H9 (cell line): Measurements from ENCODE around the gene STARD9. TPM values are rescaled to one million over a fixed set of nuclear protein-coding genes. Genes with fewer than 3 reads are reported as not detected.

Experiments used
- DNase-seq: peaks from one replicate; pipeline ENCODE4 v3.0.0-alpha.2; 2017
- H2AFZ ChIP-seq: one replicate; pipeline ENCODE4 v1.6.1; 2013; ENCODE audit warnings: mild to moderate bottlenecking, low read length, control low read depth, moderate library complexity
- H2AK5ac ChIP-seq: 2 replicates; pipeline ENCODE4 v1.6.1; 2013; ENCODE audit warnings: low read length, control low read depth, mixed read lengths; ENCODE audit not compliant: insufficient read length
- H2BK120ac ChIP-seq: one replicate; pipeline ENCODE4 v1.6.1; 2013; ENCODE audit warnings: low read depth, mild to moderate bottlenecking, low read length, control low read depth, inconsistent platforms; ENCODE audit not compliant: poor library complexity, severe bottlenecking
- H2BK12ac ChIP-seq: 2 replicates; pipeline ENCODE4 v1.6.1; 2013; ENCODE audit warnings: low read length, control low read depth, mixed read lengths, low read depth; ENCODE audit not compliant: insufficient read length
- H2BK15ac ChIP-seq: 2 replicates; pipeline ENCODE4 v1.6.1; 2013; ENCODE audit warnings: low read depth, low read length, control low read depth
- H2BK20ac ChIP-seq: one replicate; pipeline ENCODE4 v1.6.1; 2013; ENCODE audit warnings: low read depth, mild to moderate bottlenecking, low read length, control low read depth, inconsistent platforms; ENCODE audit not compliant: poor library complexity, severe bottlenecking
- H2BK5ac ChIP-seq: 2 replicates; pipeline ENCODE4 v1.6.1; 2013; ENCODE audit warnings: low read length, control low read depth, mixed read lengths; ENCODE audit not compliant: insufficient read length
- H3K14ac ChIP-seq: 2 replicates; pipeline ENCODE4 v1.6.1; 2013; ENCODE audit warnings: low read length, control low read depth; ENCODE audit not compliant: insufficient read depth
- H3K18ac ChIP-seq: 2 replicates; pipeline ENCODE4 v1.6.1; 2013; ENCODE audit warnings: low read depth, mild to moderate bottlenecking, mixed read lengths, low read length, control low read depth; ENCODE audit not compliant: insufficient read length
- H3K23ac ChIP-seq: 2 replicates; pipeline ENCODE4 v1.6.1; 2013; ENCODE audit warnings: low read length, control low read depth, mixed read lengths, low read depth; ENCODE audit not compliant: insufficient read length
- H3K23me2 ChIP-seq: 2 replicates; pipeline ENCODE4 v1.6.1; 2013; ENCODE audit warnings: low read depth, mild to moderate bottlenecking, mixed read lengths, low read length, control low read depth; ENCODE audit not compliant: insufficient read length, poor library complexity, severe bottlenecking
- H3K27ac ChIP-seq: 2 replicates; pipeline ENCODE4 v1.5.1; 2013; ENCODE audit warnings: low read length, control low read depth, mixed read lengths, low read depth; ENCODE audit not compliant: insufficient read length
- H3K27me3 ChIP-seq: 2 replicates; pipeline ENCODE4 v1.6.1; 2013; ENCODE audit warnings: low read length, control low read depth, inconsistent platforms; ENCODE audit not compliant: insufficient read depth
- H3K4ac ChIP-seq: 2 replicates; pipeline ENCODE4 v1.6.1; 2013; ENCODE audit warnings: low read depth, mild to moderate bottlenecking, control low read depth, inconsistent platforms, low read length, moderate library complexity
- H3K4me1 ChIP-seq: 2 replicates; pipeline ENCODE4 v1.6.1; 2013; ENCODE audit warnings: low read length, control low read depth, inconsistent platforms; ENCODE audit not compliant: insufficient read depth
- H3K4me2 ChIP-seq: 2 replicates; pipeline ENCODE4 v1.6.1; 2013; ENCODE audit warnings: low read length, control low read depth, mixed read lengths; ENCODE audit not compliant: insufficient read length, insufficient read depth
- H3K56ac ChIP-seq: 2 replicates; pipeline ENCODE4 v1.6.1; 2013; ENCODE audit warnings: low read depth, mild to moderate bottlenecking, mixed read lengths, low read length, control low read depth; ENCODE audit not compliant: insufficient read length
- H3K79me1 ChIP-seq: 2 replicates; pipeline ENCODE4 v1.6.1; 2013; ENCODE audit warnings: low read depth, mild to moderate bottlenecking, moderate library complexity, low read length, control low read depth, inconsistent platforms; ENCODE audit not compliant: insufficient read depth, poor library complexity, severe bottlenecking
- H3K79me2 ChIP-seq: 2 replicates; pipeline ENCODE4 v1.6.1; 2013; ENCODE audit warnings: low read length, control low read depth, inconsistent platforms; ENCODE audit not compliant: insufficient read depth
- H3K9ac ChIP-seq: 2 replicates; pipeline ENCODE4 v1.6.1; 2013; ENCODE audit warnings: low read length, control low read depth, mixed read lengths; ENCODE audit not compliant: insufficient read length; ENCODE audit errors: extremely low read depth
- H3K9me3 ChIP-seq: one replicate; pipeline ENCODE4 v1.6.1; 2013; ENCODE audit warnings: low read depth, low read length, inconsistent platforms; ENCODE audit not compliant: control insufficient read depth
- H3T11ph ChIP-seq: one replicate; pipeline ENCODE4 v1.6.1; 2013; ENCODE audit warnings: mild to moderate bottlenecking, low read length, control low read depth, inconsistent platforms
- H4K20me1 ChIP-seq: one replicate; pipeline ENCODE4 v1.6.1; 2013; ENCODE audit not compliant: control insufficient read depth, insufficient read length, insufficient read depth
- H4K5ac ChIP-seq: 2 replicates; pipeline ENCODE4 v1.6.1; 2013; ENCODE audit warnings: low read depth, mild to moderate bottlenecking, mixed read lengths, low read length, control low read depth; ENCODE audit not compliant: insufficient read length
- H4K8ac ChIP-seq: replicated peaks from 2 replicates; pipeline ENCODE4 v1.6.1; 2013; ENCODE audit warnings: low read length, control low read depth, mixed read lengths, low read depth; ENCODE audit not compliant: insufficient read length
- H4K91ac ChIP-seq: 2 replicates; pipeline ENCODE4 v1.6.1; 2013; ENCODE audit warnings: low read depth, mild to moderate bottlenecking, moderate library complexity, mixed read lengths, low read length, control low read depth; ENCODE audit not compliant: insufficient read length
- H3K27ac Mint-ChIP-seq, 3 experiments: 2 replicates in 2 of 3; 3 replicates in 1 of 3; pipeline ENCODE4 v1.8.0; 2020 to 2021; ENCODE audit warnings: mixed read lengths in 3 of 3, mild to moderate bottlenecking in 1 of 3, moderate library complexity in 1 of 3
- H3K27me3 Mint-ChIP-seq: 2 replicates; pipeline ENCODE4 v1.8.0; 2021; ENCODE audit warnings: low read depth, mild to moderate bottlenecking, moderate library complexity, mixed read lengths
- H3K36me3 Mint-ChIP-seq, 3 experiments: 2 replicates in 2 of 3; 3 replicates in 1 of 3; pipeline ENCODE4 v1.8.0; 2020 to 2021; ENCODE audit warnings: low read depth in 3 of 3, mixed read lengths in 3 of 3; ENCODE audit not compliant: insufficient read depth in 1 of 3
- H3K4me1 Mint-ChIP-seq, 2 experiments: 2 replicates each; pipeline ENCODE4 v1.8.0; 2020; ENCODE audit warnings: mixed read lengths in 2 of 2
- H3K4me3 Mint-ChIP-seq, 2 experiments: 2 replicates in 1 of 2; 3 replicates in 1 of 2; pipeline ENCODE4 v1.8.0; 2020 to 2021; ENCODE audit warnings: mild to moderate bottlenecking in 2 of 2, mixed read lengths in 2 of 2, moderate library complexity in 1 of 2
- H3K9me3 Mint-ChIP-seq, 2 experiments: 2 replicates in 1 of 2; 3 replicates in 1 of 2; pipeline ENCODE4 v1.8.0; 2020; ENCODE audit warnings: mild to moderate bottlenecking in 2 of 2, mixed read lengths in 2 of 2, moderate library complexity in 1 of 2
- WGBS: extraction: QIAGEN DNeasy Blood & Tissue Kit; methylation state at CpG from one replicate; pipeline ENCODE4 v1.1.7; 2013; ENCODE audit warnings: missing lambda C conversion rate, low lambda C conversion rate, mixed read lengths; ENCODE audit not compliant: insufficient read length; ENCODE audit errors: extremely low coverage; 5-methylcytosine and 5-hydroxymethylcytosine counted together
- total RNA-seq: library from RNA; stranded (reverse); gene quantifications from 2 replicates; pipeline ENCODE4 v1.2.1, GENCODE V29; 2021
- TF ChIP-seq, protein P1 (sequence below): fragments of 200-600 bp; sonication (generic); conservative IDR thresholded peaks from 3 replicates; pipeline ENCODE4 v1.8.0; 2021; ENCODE audit warnings: antibody characterized with exemption, mild to moderate bottlenecking

STARD9 gene
- total RNA-seq, 1 experiment from 2014 or later = 6.9 TPM

- no peak overlapping the region for H2AFZ ChIP-seq
- no peak overlapping the region for H3K18ac ChIP-seq
- H2BK20ac ChIP-seq = no peak overlapping the region
- H3K36me3 Mint-ChIP-seq = peaks cover 0 to 14% (median 2%) of the 10 kb centered on the region in 3 experiments; a peak in 2 of 7 replicates
- no peak overlapping the region for H2AK5ac ChIP-seq
- H4K8ac ChIP-seq = no peak overlapping the region
- no peaks in the 10 kb centered on the region for H3K9me3 ChIP-seq
- peaks cover 0 to 3% of the 10 kb centered on the region in 2 experiments; a peak in 1 of 4 replicates for H3K4me1 Mint-ChIP-seq
- no peak overlapping the region for H3K27ac ChIP-seq
- H3K23ac ChIP-seq = no peak overlapping the region
- no peak overlapping the region for H3K9ac ChIP-seq
- H3K27me3 Mint-ChIP-seq = no peaks in the 10 kb centered on the region
- no peaks in the 10 kb centered on the region for H3K23me2 ChIP-seq
- H3T11ph ChIP-seq = no peak overlapping the region
- no peak overlapping the region for H2BK12ac ChIP-seq
- H4K5ac ChIP-seq = no peak overlapping the region
- no peak overlapping the region for H2BK5ac ChIP-seq
- H3K56ac ChIP-seq = no peak overlapping the region
- no peak overlapping the region for H2BK15ac ChIP-seq
- no peak for DNase-seq
- no peaks in the 10 kb centered on the region for H3K27me3 ChIP-seq
- H2BK120ac ChIP-seq = no peak overlapping the region
- no peak overlapping the region for H3K14ac ChIP-seq
- H4K91ac ChIP-seq = no peak overlapping the region
- no peaks in the 10 kb centered on the region for H3K4me1 ChIP-seq
- WGBS = no CpG with 5 or more reads among the region's 6 CpGs
- no peaks in the 10 kb centered on the region for H3K79me1 ChIP-seq
- no peaks in the 10 kb centered on the region for H3K9me3 Mint-ChIP-seq
- no peak overlapping the region for H3K4me2 ChIP-seq
- H3K4ac ChIP-seq = no peak overlapping the region
- TF ChIP-seq, protein P1, sequence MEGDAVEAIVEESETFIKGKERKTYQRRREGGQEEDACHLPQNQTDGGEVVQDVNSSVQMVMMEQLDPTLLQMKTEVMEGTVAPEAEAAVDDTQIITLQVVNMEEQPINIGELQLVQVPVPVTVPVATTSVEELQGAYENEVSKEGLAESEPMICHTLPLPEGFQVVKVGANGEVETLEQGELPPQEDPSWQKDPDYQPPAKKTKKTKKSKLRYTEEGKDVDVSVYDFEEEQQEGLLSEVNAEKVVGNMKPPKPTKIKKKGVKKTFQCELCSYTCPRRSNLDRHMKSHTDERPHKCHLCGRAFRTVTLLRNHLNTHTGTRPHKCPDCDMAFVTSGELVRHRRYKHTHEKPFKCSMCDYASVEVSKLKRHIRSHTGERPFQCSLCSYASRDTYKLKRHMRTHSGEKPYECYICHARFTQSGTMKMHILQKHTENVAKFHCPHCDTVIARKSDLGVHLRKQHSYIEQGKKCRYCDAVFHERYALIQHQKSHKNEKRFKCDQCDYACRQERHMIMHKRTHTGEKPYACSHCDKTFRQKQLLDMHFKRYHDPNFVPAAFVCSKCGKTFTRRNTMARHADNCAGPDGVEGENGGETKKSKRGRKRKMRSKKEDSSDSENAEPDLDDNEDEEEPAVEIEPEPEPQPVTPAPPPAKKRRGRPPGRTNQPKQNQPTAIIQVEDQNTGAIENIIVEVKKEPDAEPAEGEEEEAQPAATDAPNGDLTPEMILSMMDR = no peak
- H3K4me3 Mint-ChIP-seq = no peak overlapping the region
- H4K20me1 ChIP-seq = no peaks in the 10 kb centered on the region
- peak overlapping the region in 2 of 3 experiments; percentile 77 to 95; a peak in 2 of 7 replicates for H3K27ac Mint-ChIP-seq
- H3K79me2 ChIP-seq = no peaks in the 10 kb centered on the region
Observed at GRCh38 chr15:42693496-42693895, 118.1 kb downstream of the STARD9 start.
